DMS79 treated with DMSO at 0.1 percent for 48 hours (cell line): ENCODE data around the gene BCKDK.
"Not testable (repeated sequence)": the region's sequence is repeated elsewhere in the genome, so short reads cannot be mapped to it uniquely, and the experiment has no call there.

Experiments
- DNase-seq: peaks from one replicate; lab custom pipeline; 2025; lab: John Stamatoyannopoulos, UW

BCKDK gene

GRCh38 chr16:31127182-31127581, 19.0 kb downstream of the BCKDK start:
- no peak for DNase-seq

- no peak for DNase-seq
These were observed 20.8 kb downstream of the BCKDK start for GRCh38 chr16:31128711-31129567.

- no peak for DNase-seq
These were observed 21.6 kb downstream of the BCKDK start for GRCh38 chr16:31129568-31130335.

- DNase-seq: no peak
These were observed 22.2 kb downstream of the BCKDK start for GRCh38 chr16:31130336-31130891.

- peak; percentile 21 for DNase-seq
These were observed 22.7 kb downstream of the BCKDK start for GRCh38 chr16:31130899-31131298.

GRCh38 chr16:31131416-31131815, 23.2 kb downstream of the BCKDK start:
- DNase-seq: no peak

- DNase-seq: no peak
These were observed 23.7 kb downstream of the BCKDK start for GRCh38 chr16:31131841-31132271.

- DNase-seq: no peak
These were observed 24.3 kb downstream of the BCKDK start for GRCh38 chr16:31132303-31132979.

- DNase-seq: no peak
These were observed 24.9 kb downstream of the BCKDK start for GRCh38 chr16:31133046-31133501.

- DNase-seq: no peak
These were observed 25.9 kb downstream of the BCKDK start for GRCh38 chr16:31134091-31134571.

- peak; percentile 87 for DNase-seq
These were observed 26.7 kb downstream of the BCKDK start for GRCh38 chr16:31134625-31135534.

- DNase-seq: no peak
These were observed 27.5 kb downstream of the BCKDK start, which contains the start of gene PRSS8 for GRCh38 chr16:31135535-31136286. TSS of gene PRSS8 (minus strand) at chr16:31135727. CDS start at chr16:31135498, 229 bp downstream.

GRCh38 chr16:31136287-31136662, 28.1 kb downstream of the BCKDK start:
- DNase-seq: no peak

- DNase-seq: not testable (repeated sequence)
These were observed 28.8 kb downstream of the BCKDK start for GRCh38 chr16:31136822-31137499.

GRCh38 chr16:31138621-31139578, 30.7 kb downstream of the BCKDK start:
- DNase-seq: no peak

GRCh38 chr16:31141071-31141469, 32.9 kb downstream of the BCKDK start:
- DNase-seq: not testable (repeated sequence)

GRCh38 chr16:31141489-31142108, 33.4 kb downstream of the BCKDK start:
- DNase-seq: no peak
